GM21360 (cell line): Measurements from ENCODE around the gene GRB10.

Source experiments
- ATAC-seq: cut with Tn5 transposase; IDR thresholded peaks from one replicate; pipeline ENCODE4 v1.9.1; 2021; ENCODE audit warnings: mild to moderate bottlenecking, moderate library complexity; ENCODE audit not compliant: unreplicated experiment

The GRB10 gene

GRCh38 chr7:50803359-50804337 is 21.0 kb upstream of the GRB10 start:
- ATAC-seq: no peak

- no peak for ATAC-seq
Observed at GRCh38 chr7:50801907-50802306, 19.2 kb upstream of the GRB10 start.

- ATAC-seq: no peak
Observed at GRCh38 chr7:50799873-50800272, 17.2 kb upstream of the GRB10 start.

GRCh38 chr7:50798126-50798525 is 15.4 kb upstream of the GRB10 start:
- no peak for ATAC-seq

GRCh38 chr7:50795831-50796230 is 13.1 kb upstream of the GRB10 start:
- ATAC-seq: no peak

GRCh38 chr7:50795253-50795652 is 12.6 kb upstream of the GRB10 start:
- ATAC-seq: no peak

- ATAC-seq: no peak
Observed at GRCh38 chr7:50793947-50794570, 11.4 kb upstream of the GRB10 start.

GRCh38 chr7:50793120-50793946 is 10.6 kb upstream of the GRB10 start:
- ATAC-seq: no peak

GRCh38 chr7:50792342-50793119 is 9.8 kb upstream of the GRB10 start:
- ATAC-seq: no peak

GRCh38 chr7:50791938-50792341 is 9.2 kb upstream of the GRB10 start:
- no peak for ATAC-seq

GRCh38 chr7:50791363-50791937 is 8.8 kb upstream of the GRB10 start:
- ATAC-seq: no peak

GRCh38 chr7:50790381-50790780 is 7.7 kb upstream of the GRB10 start:
- no peak for ATAC-seq

- no peak for ATAC-seq
Observed at GRCh38 chr7:50788382-50788781, 5.7 kb upstream of the GRB10 start.

GRCh38 chr7:50787825-50788224 is 5.1 kb upstream of the GRB10 start:
- no peak for ATAC-seq

- ATAC-seq: no peak
Observed at GRCh38 chr7:50785346-50785745, 2.6 kb upstream of the GRB10 start.

GRCh38 chr7:50783801-50784507 is 1.3 kb upstream of the GRB10 start:
- ATAC-seq: no peak

GRCh38 chr7:50783303-50783702 is 607 bp upstream of the GRB10 start:
- no peak for ATAC-seq

- ATAC-seq: no peak
Observed at GRCh38 chr7:50781381-50782293, 1.1 kb downstream of the GRB10 start.

- no peak for ATAC-seq
Observed at GRCh38 chr7:50780436-50780835, 2.3 kb downstream of the GRB10 start.
